Adipocyte (in vitro differentiated cells): Measurements from ENCODE around the gene COX6A1.
"Not testable (repeated sequence)": the region's sequence is repeated elsewhere in the genome, so short reads cannot be mapped to it uniquely, and the experiment has no call there.

Experiments
- DNase-seq: peaks from one replicate; pipeline ENCODE4 v3.0.0-alpha.2; 2015; ENCODE audit warnings: low read depth
- H3K27me3 ChIP-seq: replicated peaks from 2 replicates; pipeline ENCODE4 v1.7.0; 2013; ENCODE audit warnings: mild to moderate bottlenecking, low read length, moderate library complexity; ENCODE audit not compliant: control insufficient read depth, insufficient read depth
- H3K36me3 ChIP-seq: 2 replicates; pipeline ENCODE4 v1.7.0; 2013; ENCODE audit warnings: low read length, mild to moderate bottlenecking, moderate library complexity; ENCODE audit not compliant: control insufficient read depth, insufficient read depth, severe bottlenecking
- H3K4me1 ChIP-seq: 2 replicates; pipeline ENCODE4 v1.7.0; 2013; ENCODE audit warnings: mild to moderate bottlenecking, low read length, moderate library complexity; ENCODE audit not compliant: control insufficient read depth, insufficient read depth
- H3K4me3 ChIP-seq: 2 replicates; pipeline ENCODE4 v1.7.0; 2013; ENCODE audit warnings: mild to moderate bottlenecking, low read length, moderate library complexity
- H3K9ac ChIP-seq: 2 replicates; pipeline ENCODE4 v1.7.0; 2013; ENCODE audit warnings: mild to moderate bottlenecking, low read length, moderate library complexity
- H3K9me3 ChIP-seq: 2 replicates; pipeline ENCODE4 v1.7.0; 2013; ENCODE audit warnings: mild to moderate bottlenecking, low read length, moderate library complexity; ENCODE audit not compliant: control insufficient read depth

Gene COX6A1

GRCh38 chr12:120487552-120487951 lies 49.6 kb downstream of the COX6A1 start:
- H3K9me3 ChIP-seq, DNase-seq, H3K4me3 ChIP-seq, H3K4me1 ChIP-seq, H3K27me3 ChIP-seq, H3K9ac ChIP-seq, H3K36me3 ChIP-seq: not testable (repeated sequence)

GRCh38 chr12:120488057-120488640 lies 50.2 kb downstream of the COX6A1 start:
- Histone ChIP-seq H3K9ac (no peak overlapping the region), H3K4me3 (no peak overlapping the region), H3K9me3 (no peaks in the 10 kb centered on the region), H3K4me1 (no peaks in the 10 kb centered on the region), H3K27me3 (no peaks in the 10 kb centered on the region), H3K36me3 (no peaks in the 10 kb centered on the region)
- DNase-seq, result no peak

GRCh38 chr12:120489018-120489417 lies 51.1 kb downstream of the COX6A1 start:
- Histone ChIP-seq H3K9ac (no peak overlapping the region), H3K27me3 (no peaks in the 10 kb centered on the region), H3K4me1 (no peaks in the 10 kb centered on the region), H3K4me3 (no peak overlapping the region), H3K9me3 (no peaks in the 10 kb centered on the region), H3K36me3 (no peaks in the 10 kb centered on the region)
- no peak for DNase-seq

- H3K9me3 ChIP-seq, result no peaks in the 10 kb centered on the region
- H3K27me3 ChIP-seq, result no peaks in the 10 kb centered on the region
- H3K36me3 ChIP-seq, result no peaks in the 10 kb centered on the region
- no peak for DNase-seq
- no peak overlapping the region for H3K9ac ChIP-seq
- H3K4me3 ChIP-seq, result no peak overlapping the region
- peaks cover 6% of the 10 kb centered on the region for H3K4me1 ChIP-seq
Measured at GRCh38 chr12:120490325-120490724, 52.4 kb downstream of the COX6A1 start.
